Calu3 (cell line): ENCODE results near the gene KLK6. TPM values are rescaled to one million over a fixed set of nuclear protein-coding genes. Genes with fewer than 3 reads are reported as not detected.

ENCODE experiments used
- BruUV-seq: library from RNA; stranded (reverse); fragments of 400-500 nt; replicated peaks from 2 replicates; lab custom pipeline; 2021; lab: Mats Ljungman, UMichigan
- CTCF ChIA-PET: fragments of 300-600 bp; sonication (Branson Sonifier 250); formaldehyde crosslinking; loops from one replicate; lab custom pipeline; 2022; ENCODE audit warnings: antibody characterized with exemption; lab: Charles Lee
- DNase-seq: peaks from one replicate; pipeline ENCODE4 v3.0.0; 2022
- H3K27ac Mint-ChIP-seq: one replicate; pipeline ENCODE4 v1.8.0; 2022; ENCODE audit warnings: mixed read lengths; ENCODE audit not compliant: unreplicated experiment
- H3K27me3 Mint-ChIP-seq: one replicate; pipeline ENCODE4 v1.8.0; 2022; ENCODE audit warnings: mixed read lengths; ENCODE audit not compliant: unreplicated experiment
- H3K36me3 Mint-ChIP-seq: one replicate; pipeline ENCODE4 v1.8.0; 2022; ENCODE audit warnings: mild to moderate bottlenecking, moderate library complexity, mixed read lengths; ENCODE audit not compliant: insufficient read depth, unreplicated experiment
- H3K4me1 Mint-ChIP-seq: one replicate; pipeline ENCODE4 v1.8.0; 2022; ENCODE audit warnings: mild to moderate bottlenecking, low read depth, mixed read lengths; ENCODE audit not compliant: unreplicated experiment
- H3K4me3 Mint-ChIP-seq: one replicate; pipeline ENCODE4 v1.8.0; 2022; ENCODE audit warnings: mild to moderate bottlenecking, low read depth, moderate library complexity, mixed read lengths; ENCODE audit not compliant: unreplicated experiment
- H3K9me3 Mint-ChIP-seq: one replicate; pipeline ENCODE4 v1.8.0; 2022; ENCODE audit warnings: low read depth, mixed read lengths; ENCODE audit not compliant: unreplicated experiment
- CTCF ChIP-seq: fragments of 200-600 bp; IDR thresholded peaks from one replicate; pipeline ENCODE4 v1.8.0; 2022; ENCODE audit warnings: antibody characterized with exemption; ENCODE audit not compliant: unreplicated experiment
- intact Hi-C: fragments of 100-400 bp; cut with micrococcal nuclease; formaldehyde crosslinking; loops from one replicate; pipeline ENCODE4 v1.10.0; 2022; ENCODE audit not compliant: unreplicated experiment
- total RNA-seq: library from RNA; stranded (reverse); gene quantifications from 2 replicates; pipeline ENCODE4 v1.2.3, GENCODE V29; 2022

KLK6 gene
- total RNA-seq, 1 experiment from 2014 or later, result 269 TPM

DNA sequence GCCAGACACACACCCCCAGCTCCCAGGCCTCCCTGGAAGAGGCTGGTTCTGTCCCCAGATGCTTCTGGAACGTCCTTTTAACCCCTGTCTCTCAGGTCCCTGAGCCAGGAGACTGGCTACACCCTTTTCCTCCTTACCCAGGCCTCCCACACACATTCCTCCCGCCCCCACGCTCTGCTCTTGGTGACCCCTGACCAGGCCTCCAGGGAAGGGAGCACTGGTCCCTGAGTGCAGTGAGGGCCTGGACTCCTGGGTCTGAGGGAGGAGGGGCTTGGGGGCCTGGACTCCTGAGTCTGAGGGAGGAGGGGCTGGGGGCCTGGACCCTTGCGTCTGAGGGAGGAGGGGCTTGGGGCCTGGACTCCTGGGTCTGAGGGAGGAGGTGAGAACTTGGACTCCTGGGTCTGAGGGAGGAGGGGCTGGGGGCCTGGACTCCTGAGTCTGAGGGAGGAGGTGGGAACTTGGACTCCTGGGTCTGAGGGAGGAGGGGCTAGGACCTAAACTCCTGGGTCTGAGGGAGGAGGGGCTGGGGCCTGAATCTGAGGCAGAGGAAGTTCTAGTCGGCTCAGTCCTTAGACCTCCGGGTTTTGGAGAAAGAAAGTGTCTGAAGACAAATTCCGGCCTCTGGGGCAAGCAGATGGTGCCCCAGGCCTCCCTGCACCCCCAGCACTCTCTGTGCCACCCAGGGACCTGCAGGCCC is 527 bp downstream of the KLK6 start:
- H3K4me1 Mint-ChIP-seq, result peaks cover 72% of the 10 kb centered on the region
- no peaks in the 10 kb centered on the region for H3K9me3 Mint-ChIP-seq
- peaks cover 47% of the 10 kb centered on the region for H3K36me3 Mint-ChIP-seq
- intact Hi-C loops, result loop anchor here (1.0 to 2.0 kb wide), 2 partner anchors 36 to 48 kb away; no protein-coding TSS in a partner anchor
- H3K27me3 Mint-ChIP-seq, result no peaks in the 10 kb centered on the region
- peak overlapping the region; percentile 81 for H3K27ac Mint-ChIP-seq
- CTCF ChIA-PET, result interaction anchor here (0.6 to 3.8 kb wide), 6 partner anchors 24 to 50 kb away, joined by 3 to 38 read pairs (median 5); no protein-coding TSS in a partner anchor
- DNase-seq, result no peak
- H3K4me3 Mint-ChIP-seq, result peak overlapping the region; percentile 72
- TF ChIP-seq CTCF, result no peak
- no TSS peak for BruUV-seq

DNA sequence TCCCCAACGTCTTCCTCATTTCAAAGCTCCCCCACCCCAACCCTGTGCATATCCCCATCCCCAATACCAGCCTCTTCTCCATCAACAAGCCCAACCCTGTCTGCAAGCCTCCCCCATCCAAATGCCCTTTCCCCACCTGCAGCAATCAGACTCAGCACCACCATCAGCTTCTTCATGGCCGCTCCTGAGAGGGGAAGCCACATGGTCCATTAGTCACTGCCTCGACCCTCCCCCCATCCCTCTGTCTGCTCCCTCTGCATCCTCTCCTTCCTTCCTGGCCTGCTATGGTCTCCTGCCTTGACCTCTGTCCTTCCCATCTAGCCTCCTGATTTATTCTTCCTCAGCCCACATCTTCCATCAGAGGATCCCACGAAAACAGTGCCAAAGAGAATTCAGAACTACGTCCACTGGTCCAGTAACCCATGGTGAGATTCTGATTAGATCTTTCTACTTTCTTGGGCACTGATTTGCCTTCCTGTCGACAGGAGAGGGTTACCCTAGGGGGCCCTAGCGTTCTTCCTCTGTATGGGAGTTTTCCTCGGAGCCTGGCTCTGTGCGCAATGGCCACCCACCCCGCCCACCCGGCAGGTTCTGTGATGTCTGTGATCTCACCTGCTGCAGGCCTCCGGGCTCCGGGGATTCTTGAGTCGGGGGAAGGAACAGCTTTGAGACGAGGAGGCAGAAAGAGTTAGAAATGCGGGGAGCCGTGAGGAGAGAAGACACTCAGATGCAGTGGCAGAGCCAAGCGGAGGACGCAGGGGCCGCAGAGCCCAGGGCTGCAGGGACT is 1.3 kb downstream of the KLK6 start:
- no peak for TF ChIP-seq CTCF
- H3K36me3 Mint-ChIP-seq, result peaks cover 50% of the 10 kb centered on the region
- peak overlapping the region; percentile 81 for H3K27ac Mint-ChIP-seq
- peaks cover 70% of the 10 kb centered on the region for H3K4me1 Mint-ChIP-seq
- no peaks in the 10 kb centered on the region for H3K27me3 Mint-ChIP-seq
- H3K4me3 Mint-ChIP-seq, result peak overlapping the region; percentile 72
- CTCF ChIA-PET, result interaction anchor here (0.6 to 3.8 kb wide), 6 partner anchors 32 to 292 kb away, joined by 3 to 38 read pairs (median 5); no protein-coding TSS in a partner anchor
- no peaks in the 10 kb centered on the region for H3K9me3 Mint-ChIP-seq
- intact Hi-C loops, result loop anchor here (1.0 to 2.0 kb wide), 2 partner anchors 35 to 49 kb away; no protein-coding TSS in a partner anchor
- no TSS peak for BruUV-seq
- peak; percentile 67 for DNase-seq

- no TSS peak for BruUV-seq
- intact Hi-C loops, result no loop called here
- Mint-ChIP-seq H3K4me1 (peaks cover 43% of the 10 kb centered on the region), H3K36me3 (peaks cover 43% of the 10 kb centered on the region), H3K4me3 (no peak overlapping the region), H3K27ac (no peak overlapping the region), H3K27me3 (no peaks in the 10 kb centered on the region), H3K9me3 (peaks cover 9% of the 10 kb centered on the region)
- TF ChIP-seq CTCF, result no peak
- DNase-seq, result no peak
- CTCF ChIA-PET, result interaction anchor here (0.6 kb wide), 1 partner anchor 117 kb away, joined by 3 read pairs; no protein-coding TSS in a partner anchor
Measured at GRCh38 chr19:50964266-50964665, 5.1 kb downstream of the KLK6 start.

- Mint-ChIP-seq H3K4me1 (peaks cover 42% of the 10 kb centered on the region), H3K9me3 (peaks cover 9% of the 10 kb centered on the region), H3K4me3 (no peak overlapping the region), H3K27ac (no peak overlapping the region), H3K27me3 (no peaks in the 10 kb centered on the region), H3K36me3 (peaks cover 37% of the 10 kb centered on the region)
- CTCF ChIA-PET, result no interaction called here
- DNase-seq, result no peak
- intact Hi-C loops, result no loop called here
- TF ChIP-seq CTCF, result no peak
- no TSS peak for BruUV-seq
Measured at GRCh38 chr19:50963381-50963780, 6.0 kb downstream of the KLK6 start.
